Kidney epithelial cell (primary cell): Measurements from ENCODE around the gene SRPK2. TPM values are rescaled to one million over a fixed set of nuclear protein-coding genes. Genes with fewer than 3 reads are reported as not detected.

Experiments
- DNase-seq: peaks from one replicate; pipeline ENCODE4 v3.0.0-alpha.2; 2010; ENCODE audit warnings: low read depth
- H3K27me3 ChIP-seq: 2 replicates; pipeline ENCODE4 v1.6.0; 2011; ENCODE audit warnings: low read length; ENCODE audit not compliant: control insufficient read depth, insufficient read depth
- H3K36me3 ChIP-seq: 2 replicates; pipeline ENCODE4 v1.5.1; 2011; ENCODE audit warnings: low read length; ENCODE audit not compliant: control insufficient read depth, insufficient read depth
- H3K4me3 ChIP-seq: 2 replicates; pipeline ENCODE4 v1.5.1; 2011; ENCODE audit warnings: low read depth, mild to moderate bottlenecking, control low read depth, low read length
- total RNA-seq: library from RNA; depleted of rRNA; stranded (reverse); fragments of >200 nt; gene quantifications from 2 replicates; pipeline ENCODE4 v1.2.3, GENCODE V29; 2015
- TF ChIP-seq, protein P1 (sequence below): IDR thresholded peaks from 2 replicates; pipeline ENCODE4 v1.5.1; 2011; ENCODE audit warnings: mild to moderate bottlenecking, moderate library complexity, low read length, control low read depth, inconsistent platforms; ENCODE audit not compliant: insufficient read depth, poor library complexity, severe bottlenecking

SRPK2 gene
- total RNA-seq, 1 donor from 2014 or later = 33.9 TPM

DNA sequence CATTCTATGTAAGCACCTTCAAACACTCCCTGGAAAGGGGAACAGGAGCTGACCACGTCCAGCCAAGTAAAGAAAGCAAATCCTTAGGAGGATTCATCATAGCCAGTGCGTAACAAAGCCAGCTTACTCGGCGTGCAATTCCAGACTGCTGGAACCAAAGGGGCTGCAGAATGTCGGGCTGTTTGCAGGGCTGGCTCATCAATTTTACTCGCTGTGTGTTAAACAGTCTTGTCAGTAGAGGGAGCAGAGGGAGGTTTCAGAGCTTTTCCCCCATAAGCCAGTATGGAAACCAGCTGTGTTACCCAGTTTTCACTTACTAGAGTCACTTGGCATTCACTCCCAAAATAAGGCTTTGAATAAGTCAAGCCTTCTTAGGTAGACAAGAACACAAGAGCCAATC, 247.7 kb downstream of the SRPK2 start:
- Histone ChIP-seq H3K4me3 (no peak overlapping the region), H3K27me3 (no peaks in the 10 kb centered on the region), H3K36me3 (peaks cover 3% of the 10 kb centered on the region)
- TF ChIP-seq, protein P1, sequence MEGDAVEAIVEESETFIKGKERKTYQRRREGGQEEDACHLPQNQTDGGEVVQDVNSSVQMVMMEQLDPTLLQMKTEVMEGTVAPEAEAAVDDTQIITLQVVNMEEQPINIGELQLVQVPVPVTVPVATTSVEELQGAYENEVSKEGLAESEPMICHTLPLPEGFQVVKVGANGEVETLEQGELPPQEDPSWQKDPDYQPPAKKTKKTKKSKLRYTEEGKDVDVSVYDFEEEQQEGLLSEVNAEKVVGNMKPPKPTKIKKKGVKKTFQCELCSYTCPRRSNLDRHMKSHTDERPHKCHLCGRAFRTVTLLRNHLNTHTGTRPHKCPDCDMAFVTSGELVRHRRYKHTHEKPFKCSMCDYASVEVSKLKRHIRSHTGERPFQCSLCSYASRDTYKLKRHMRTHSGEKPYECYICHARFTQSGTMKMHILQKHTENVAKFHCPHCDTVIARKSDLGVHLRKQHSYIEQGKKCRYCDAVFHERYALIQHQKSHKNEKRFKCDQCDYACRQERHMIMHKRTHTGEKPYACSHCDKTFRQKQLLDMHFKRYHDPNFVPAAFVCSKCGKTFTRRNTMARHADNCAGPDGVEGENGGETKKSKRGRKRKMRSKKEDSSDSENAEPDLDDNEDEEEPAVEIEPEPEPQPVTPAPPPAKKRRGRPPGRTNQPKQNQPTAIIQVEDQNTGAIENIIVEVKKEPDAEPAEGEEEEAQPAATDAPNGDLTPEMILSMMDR = peak; percentile 52
- no peak for DNase-seq

- Histone ChIP-seq H3K36me3 (peaks cover 3% of the 10 kb centered on the region), H3K27me3 (no peaks in the 10 kb centered on the region)
- TF ChIP-seq, protein P1 = no peak
Observed at GRCh38 chr7:105139381-105139780, 249.3 kb downstream of the SRPK2 start.

GRCh38 chr7:105137898-105138297, 250.8 kb downstream of the SRPK2 start:
- Histone ChIP-seq H3K4me3 (no peak overlapping the region), H3K36me3 (peaks cover 3% of the 10 kb centered on the region), H3K27me3 (no peaks in the 10 kb centered on the region)
- TF ChIP-seq, protein P1 = no peak
- DNase-seq = no peak

More at GRCh38 chr7:105139381-105139780, 249.3 kb downstream of the SRPK2 start:
- H3K4me3 ChIP-seq = no peak overlapping the region
- DNase-seq = no peak

- TF ChIP-seq, protein P1 = no peak
- Histone ChIP-seq H3K27me3 (no peaks in the 10 kb centered on the region), H3K4me3 (no peak overlapping the region), H3K36me3 (no peaks in the 10 kb centered on the region)
- no peak for DNase-seq
Observed at GRCh38 chr7:105136221-105136620, 252.5 kb downstream of the SRPK2 start.

DNA sequence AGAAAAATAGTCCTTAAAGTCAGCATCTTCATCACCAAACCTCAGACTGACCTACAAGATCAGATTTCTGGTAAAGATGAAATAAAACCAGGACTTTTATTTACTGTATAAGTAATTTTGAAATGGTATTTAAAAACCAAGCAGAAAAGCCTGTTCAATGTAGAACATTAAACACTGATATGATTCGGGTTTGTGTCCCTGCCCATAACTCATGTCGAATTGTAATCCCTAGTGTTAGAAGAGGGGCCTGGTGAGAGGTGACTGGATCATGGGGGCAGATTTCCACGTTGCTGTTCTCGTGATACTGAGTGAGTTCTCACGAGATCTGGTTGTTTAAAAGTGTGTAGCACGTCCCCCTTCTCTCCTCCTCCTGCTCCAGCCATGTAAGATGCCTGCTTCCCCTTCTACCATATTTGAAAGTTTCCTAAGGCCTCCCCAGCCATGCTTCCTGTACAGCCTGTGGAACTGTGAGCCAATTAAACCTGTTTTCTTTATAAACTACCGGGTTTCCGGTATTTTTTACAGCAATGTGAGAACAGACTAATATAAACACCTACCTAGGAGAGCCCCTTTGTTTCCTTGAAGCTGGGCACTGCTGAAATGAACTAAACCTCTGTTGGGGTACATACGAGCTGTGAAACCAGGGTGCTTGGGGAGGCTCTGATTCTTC, 254.6 kb downstream of the SRPK2 start:
- DNase-seq = no peak
- Histone ChIP-seq H3K4me3 (no peak overlapping the region), H3K27me3 (no peaks in the 10 kb centered on the region), H3K36me3 (no peaks in the 10 kb centered on the region)
- TF ChIP-seq, protein P1 = no peak

GRCh38 chr7:105133358-105133757, 255.4 kb downstream of the SRPK2 start:
- no peak for DNase-seq
- no peaks in the 10 kb centered on the region for H3K27me3 ChIP-seq
- TF ChIP-seq, protein P1 = no peak

More at GRCh38 chr7:105133358-105133757, 255.4 kb downstream of the SRPK2 start:
- Histone ChIP-seq H3K4me3 (no peak overlapping the region), H3K36me3 (no peaks in the 10 kb centered on the region)
